HG02623 (cell line): Measurements from ENCODE around the gene IRF3.
A peak's percentile ranks its signal among the peaks of the same experiment; 100 is the strongest.

Source experiments
- ATAC-seq: cut with Tn5 transposase; IDR thresholded peaks from one replicate; pipeline ENCODE4 v1.9.1; 2021; ENCODE audit warnings: moderate library complexity; ENCODE audit not compliant: unreplicated experiment

IRF3 gene

GRCh38 chr19:49665351-49666119 is at the start of gene IRF3, which contains the start of gene BCL2L12:
Gene IRF3, minus strand, starts transcription at chr19:49665857. Its CDS starts 1,019 bp downstream, at chr19:49664838.
Gene BCL2L12, plus strand, starts transcription at chr19:49665933. Its CDS starts 760 bp downstream, at chr19:49666693.
- ATAC-seq: peak; percentile 77

GRCh38 chr19:49713236-49713845 is 47.7 kb upstream of the IRF3 start:
- ATAC-seq: no peak

GRCh38 chr19:49712397-49712859 is 46.8 kb upstream of the IRF3 start:
- ATAC-seq: no peak

- ATAC-seq: no peak
Measured at GRCh38 chr19:49710372-49710951, 44.8 kb upstream of the IRF3 start.

- no peak for ATAC-seq
Measured at GRCh38 chr19:49705919-49706318, 40.3 kb upstream of the IRF3 start.

- ATAC-seq: no peak
Measured at GRCh38 chr19:49704888-49705642, 39.4 kb upstream of the IRF3 start.

- no peak for ATAC-seq
Measured at GRCh38 chr19:49701271-49701786, 35.7 kb upstream of the IRF3 start.

- ATAC-seq: no peak
Measured at GRCh38 chr19:49700563-49700962, 34.9 kb upstream of the IRF3 start.

GRCh38 chr19:49699364-49699763 is 33.7 kb upstream of the IRF3 start:
- ATAC-seq: no peak

GRCh38 chr19:49696865-49697264 is 31.2 kb upstream of the IRF3 start:
- no peak for ATAC-seq

- ATAC-seq: no peak
Measured at GRCh38 chr19:49696115-49696514, 30.5 kb upstream of the IRF3 start.

GRCh38 chr19:49692147-49692506 is 26.5 kb upstream of the IRF3 start:
- ATAC-seq: no peak

GRCh38 chr19:49691243-49692146 is 25.8 kb upstream of the IRF3 start:
- ATAC-seq: no peak

- ATAC-seq: no peak
Measured at GRCh38 chr19:49690656-49691242, 25.1 kb upstream of the IRF3 start, which contains the start of gene CPT1C. Gene CPT1C, plus strand, starts transcription at chr19:49691116. Its CDS starts 1,137 bp downstream, at chr19:49692253.

GRCh38 chr19:49690079-49690655 is 24.5 kb upstream of the IRF3 start:
- ATAC-seq: no peak

- no peak for ATAC-seq
Measured at GRCh38 chr19:49689133-49690078, 23.7 kb upstream of the IRF3 start, which contains the start of gene ADM5. Gene ADM5, plus strand, starts transcription at chr19:49689594. Its CDS starts 244 bp downstream, at chr19:49689838.

GRCh38 chr19:49688531-49689132 is 23.0 kb upstream of the IRF3 start:
- no peak for ATAC-seq
